Measurements from ENCODE around the gene FKBP3.

The FKBP3 gene

GRCh38 chr14:45134051-45134958, at the start of gene FKBP3:
Gene FKBP3 (minus strand): TSS chr14:45134481. CDS start chr14:45134456, 25 bp downstream.
- peak within 1 kb of the TSS; percentile 75 to 96 for H3K9ac ChIP-seq (ENCODE audit: low read depth in 1 of 2, low read length in 2 of 2)
- peak within 1 kb of the TSS; percentile 89 for H3K27ac ChIP-seq (ENCODE audit: low read depth, low read length)
- no peaks in the 10 kb centered on the region for H3K36me3 ChIP-seq (ENCODE audit: control insufficient read depth in 1 of 2, insufficient read depth in 2 of 2, low read length in 2 of 2)
- no peaks in the 10 kb centered on the region for H3K9me3 ChIP-seq (ENCODE audit: control insufficient read depth in 1 of 2, low read length in 2 of 2)
- peaks cover 18 to 22% of the 10 kb centered on the region in 2 donors for H3K4me1 ChIP-seq (ENCODE audit: control insufficient read depth in 1 of 2, insufficient read depth in 2 of 2, low read length in 2 of 2)
- H3K27me3 ChIP-seq (ENCODE audit: control insufficient read depth in 1 of 2, insufficient read depth in 2 of 2, low read length in 2 of 2) = no peaks in the 10 kb centered on the region
- H3K4me3 ChIP-seq (ENCODE audit: low read depth in 1 of 2, low read length in 2 of 2) = peak within 1 kb of the TSS; percentile 93 to 97

GRCh38 chr14:45181806-45182205, 47.5 kb upstream of the FKBP3 start:
- no peak overlapping the region for H3K27ac ChIP-seq (ENCODE audit: low read depth, low read length)
- no peaks in the 10 kb centered on the region for H3K36me3 ChIP-seq (ENCODE audit: control insufficient read depth in 1 of 2, insufficient read depth in 2 of 2, low read length in 2 of 2)
- H3K9me3 ChIP-seq (ENCODE audit: control insufficient read depth in 1 of 2, low read length in 2 of 2) = no peaks in the 10 kb centered on the region
- no peaks in the 10 kb centered on the region for H3K27me3 ChIP-seq (ENCODE audit: control insufficient read depth in 1 of 2, insufficient read depth in 2 of 2, low read length in 2 of 2)
- no peak overlapping the region for H3K9ac ChIP-seq (ENCODE audit: low read depth in 1 of 2, low read length in 2 of 2)
- H3K4me3 ChIP-seq (ENCODE audit: low read depth in 1 of 2, low read length in 2 of 2) = no peak overlapping the region
- H3K4me1 ChIP-seq (ENCODE audit: control insufficient read depth in 1 of 2, insufficient read depth in 2 of 2, low read length in 2 of 2) = no peaks in the 10 kb centered on the region

- no peaks in the 10 kb centered on the region for H3K36me3 ChIP-seq (ENCODE audit: control insufficient read depth in 1 of 2, insufficient read depth in 2 of 2, low read length in 2 of 2)
- H3K27ac ChIP-seq (ENCODE audit: low read depth, low read length) = no peak overlapping the region
- H3K9ac ChIP-seq (ENCODE audit: low read depth in 1 of 2, low read length in 2 of 2) = no peak overlapping the region
- no peaks in the 10 kb centered on the region for H3K27me3 ChIP-seq (ENCODE audit: control insufficient read depth in 1 of 2, insufficient read depth in 2 of 2, low read length in 2 of 2)
- H3K9me3 ChIP-seq (ENCODE audit: control insufficient read depth in 1 of 2, low read length in 2 of 2) = no peaks in the 10 kb centered on the region
- H3K4me1 ChIP-seq (ENCODE audit: control insufficient read depth in 1 of 2, insufficient read depth in 2 of 2, low read length in 2 of 2) = no peaks in the 10 kb centered on the region
- no peak overlapping the region for H3K4me3 ChIP-seq (ENCODE audit: low read depth in 1 of 2, low read length in 2 of 2)
Measured at GRCh38 chr14:45181329-45181728, 47.0 kb upstream of the FKBP3 start.

- Histone ChIP-seq H3K27me3 (ENCODE audit: control insufficient read depth in 1 of 2, insufficient read depth in 2 of 2, low read length in 2 of 2) (no peaks in the 10 kb centered on the region), H3K4me3 (ENCODE audit: low read depth in 1 of 2, low read length in 2 of 2) (no peak overlapping the region), H3K9me3 (ENCODE audit: control insufficient read depth in 1 of 2, low read length in 2 of 2) (no peaks in the 10 kb centered on the region), H3K9ac (ENCODE audit: low read depth in 1 of 2, low read length in 2 of 2) (no peak overlapping the region), H3K36me3 (ENCODE audit: control insufficient read depth in 1 of 2, insufficient read depth in 2 of 2, low read length in 2 of 2) (peaks cover 0 to 5% of the 10 kb centered on the region in 2 donors), H3K4me1 (ENCODE audit: control insufficient read depth in 1 of 2, insufficient read depth in 2 of 2, low read length in 2 of 2) (no peaks in the 10 kb centered on the region), H3K27ac (ENCODE audit: low read depth, low read length) (no peak overlapping the region)
Measured at GRCh38 chr14:45177076-45177475, 42.8 kb upstream of the FKBP3 start.

GRCh38 chr14:45169906-45170305, 35.6 kb upstream of the FKBP3 start:
- no peak overlapping the region for H3K27ac ChIP-seq (ENCODE audit: low read depth, low read length)
- H3K9me3 ChIP-seq (ENCODE audit: control insufficient read depth in 1 of 2, low read length in 2 of 2) = no peaks in the 10 kb centered on the region
- no peaks in the 10 kb centered on the region for H3K4me1 ChIP-seq (ENCODE audit: control insufficient read depth in 1 of 2, insufficient read depth in 2 of 2, low read length in 2 of 2)
- no peak overlapping the region for H3K4me3 ChIP-seq (ENCODE audit: low read depth in 1 of 2, low read length in 2 of 2)
- H3K27me3 ChIP-seq (ENCODE audit: control insufficient read depth in 1 of 2, insufficient read depth in 2 of 2, low read length in 2 of 2) = no peaks in the 10 kb centered on the region
- H3K36me3 ChIP-seq (ENCODE audit: control insufficient read depth in 1 of 2, insufficient read depth in 2 of 2, low read length in 2 of 2) = peaks cover 0 to 13% of the 10 kb centered on the region in 2 donors
- no peak overlapping the region for H3K9ac ChIP-seq (ENCODE audit: low read depth in 1 of 2, low read length in 2 of 2)

GRCh38 chr14:45156067-45156466, 21.8 kb upstream of the FKBP3 start:
- Histone ChIP-seq H3K27ac (ENCODE audit: low read depth, low read length) (no peak overlapping the region), H3K9me3 (ENCODE audit: control insufficient read depth in 1 of 2, low read length in 2 of 2) (no peaks in the 10 kb centered on the region), H3K9ac (ENCODE audit: low read depth in 1 of 2, low read length in 2 of 2) (no peak overlapping the region), H3K36me3 (ENCODE audit: control insufficient read depth in 1 of 2, insufficient read depth in 2 of 2, low read length in 2 of 2) (no peaks in the 10 kb centered on the region), H3K27me3 (ENCODE audit: control insufficient read depth in 1 of 2, insufficient read depth in 2 of 2, low read length in 2 of 2) (no peaks in the 10 kb centered on the region), H3K4me3 (ENCODE audit: low read depth in 1 of 2, low read length in 2 of 2) (no peak overlapping the region), H3K4me1 (ENCODE audit: control insufficient read depth in 1 of 2, insufficient read depth in 2 of 2, low read length in 2 of 2) (no peaks in the 10 kb centered on the region)

- Histone ChIP-seq H3K4me1 (ENCODE audit: control insufficient read depth in 1 of 2, insufficient read depth in 2 of 2, low read length in 2 of 2) (no peaks in the 10 kb centered on the region), H3K9me3 (ENCODE audit: control insufficient read depth in 1 of 2, low read length in 2 of 2) (no peaks in the 10 kb centered on the region), H3K27ac (ENCODE audit: low read depth, low read length) (no peak overlapping the region), H3K36me3 (ENCODE audit: control insufficient read depth in 1 of 2, insufficient read depth in 2 of 2, low read length in 2 of 2) (no peaks in the 10 kb centered on the region), H3K4me3 (ENCODE audit: low read depth in 1 of 2, low read length in 2 of 2) (no peak overlapping the region), H3K9ac (ENCODE audit: low read depth in 1 of 2, low read length in 2 of 2) (no peak overlapping the region), H3K27me3 (ENCODE audit: control insufficient read depth in 1 of 2, insufficient read depth in 2 of 2, low read length in 2 of 2) (no peaks in the 10 kb centered on the region)
Measured at GRCh38 chr14:45150386-45150890, 16.2 kb upstream of the FKBP3 start.

GRCh38 chr14:45149602-45150001, 15.3 kb upstream of the FKBP3 start:
- Histone ChIP-seq H3K36me3 (ENCODE audit: control insufficient read depth in 1 of 2, insufficient read depth in 2 of 2, low read length in 2 of 2) (no peaks in the 10 kb centered on the region), H3K27ac (ENCODE audit: low read depth, low read length) (no peak overlapping the region), H3K4me1 (ENCODE audit: control insufficient read depth in 1 of 2, insufficient read depth in 2 of 2, low read length in 2 of 2) (no peaks in the 10 kb centered on the region), H3K9me3 (ENCODE audit: control insufficient read depth in 1 of 2, low read length in 2 of 2) (no peaks in the 10 kb centered on the region), H3K27me3 (ENCODE audit: control insufficient read depth in 1 of 2, insufficient read depth in 2 of 2, low read length in 2 of 2) (no peaks in the 10 kb centered on the region), H3K9ac (ENCODE audit: low read depth in 1 of 2, low read length in 2 of 2) (no peak overlapping the region), H3K4me3 (ENCODE audit: low read depth in 1 of 2, low read length in 2 of 2) (no peak overlapping the region)

GRCh38 chr14:45145214-45145613, 10.9 kb upstream of the FKBP3 start:
- Histone ChIP-seq H3K36me3 (ENCODE audit: control insufficient read depth in 1 of 2, insufficient read depth in 2 of 2, low read length in 2 of 2) (no peaks in the 10 kb centered on the region), H3K27me3 (ENCODE audit: control insufficient read depth in 1 of 2, insufficient read depth in 2 of 2, low read length in 2 of 2) (no peaks in the 10 kb centered on the region), H3K27ac (ENCODE audit: low read depth, low read length) (no peak overlapping the region), H3K4me1 (ENCODE audit: control insufficient read depth in 1 of 2, insufficient read depth in 2 of 2, low read length in 2 of 2) (no peaks in the 10 kb centered on the region), H3K9ac (ENCODE audit: low read depth in 1 of 2, low read length in 2 of 2) (no peak overlapping the region), H3K4me3 (ENCODE audit: low read depth in 1 of 2, low read length in 2 of 2) (no peak overlapping the region), H3K9me3 (ENCODE audit: control insufficient read depth in 1 of 2, low read length in 2 of 2) (no peaks in the 10 kb centered on the region)

- H3K36me3 ChIP-seq (ENCODE audit: control insufficient read depth in 1 of 2, insufficient read depth in 2 of 2, low read length in 2 of 2) = no peaks in the 10 kb centered on the region
- H3K9me3 ChIP-seq (ENCODE audit: control insufficient read depth in 1 of 2, low read length in 2 of 2) = no peaks in the 10 kb centered on the region
- no peaks in the 10 kb centered on the region for H3K27me3 ChIP-seq (ENCODE audit: control insufficient read depth in 1 of 2, insufficient read depth in 2 of 2, low read length in 2 of 2)
- no peak overlapping the region for H3K4me3 ChIP-seq (ENCODE audit: low read depth in 1 of 2, low read length in 2 of 2)
- no peak overlapping the region for H3K9ac ChIP-seq (ENCODE audit: low read depth in 1 of 2, low read length in 2 of 2)
- no peak overlapping the region for H3K27ac ChIP-seq (ENCODE audit: low read depth, low read length)
- H3K4me1 ChIP-seq (ENCODE audit: control insufficient read depth in 1 of 2, insufficient read depth in 2 of 2, low read length in 2 of 2) = no peaks in the 10 kb centered on the region
Measured at GRCh38 chr14:45144658-45145057, 10.4 kb upstream of the FKBP3 start.

Data from duodenal mucosa (tissue), 2 donors.